ENCODE measurements around the gene COPG2. TPM values are rescaled to one million over a fixed set of nuclear protein-coding genes. Genes with fewer than 3 reads are reported as not detected.

COPG2 gene
- total and polyA plus RNA-seq, 5 donors from 2014 or later = 1.1 to 6.1 (median 1.7) TPM

DNA sequence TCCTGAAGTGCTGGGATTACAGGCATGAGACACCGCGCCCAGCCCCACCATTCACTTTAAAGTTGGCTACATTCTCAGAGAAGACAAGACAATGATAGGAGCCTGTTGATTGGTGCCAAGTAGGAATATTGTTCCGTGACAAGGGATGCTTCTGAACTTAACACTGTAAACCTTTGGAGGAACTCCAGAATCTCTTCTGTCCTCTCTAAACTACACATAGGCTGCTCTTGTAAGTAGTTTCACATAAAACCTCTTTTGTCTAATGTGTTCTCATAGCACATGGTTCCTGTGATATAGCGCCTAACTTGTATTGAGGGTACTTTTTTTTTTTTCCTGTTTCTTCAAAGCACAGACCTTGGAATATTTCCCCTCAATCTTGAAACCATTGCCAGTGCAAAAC, 3.6 kb upstream of the COPG2 start:
- Histone ChIP-seq H3K27ac (ENCODE audit: insufficient read depth, low read length, poor library complexity, severe bottlenecking) (no peak overlapping the region), H3K36me3 (ENCODE audit: control insufficient read depth, insufficient read depth, low read length) (no peaks in the 10 kb centered on the region), H3K4me3 (ENCODE audit: low read depth, low read length) (no peak overlapping the region), H3K9me3 (ENCODE audit: control insufficient read depth in 2 of 2, low read length in 2 of 2) (no peaks in the 10 kb centered on the region), H3K27me3 (ENCODE audit: control insufficient read depth, insufficient read depth, low read length) (peaks cover 4% of the 10 kb centered on the region), H3K4me1 (ENCODE audit: control insufficient read depth, insufficient read depth, low read length, poor library complexity, severe bottlenecking) (peaks cover 12% of the 10 kb centered on the region)
- ATAC-seq (ENCODE audit: low read depth in 2 of 2) (no peak), DNase-seq (no peak)
- H3K9me3 Mint-ChIP-seq = no peaks in the 10 kb centered on the region
- H3K27ac Mint-ChIP-seq = no peak overlapping the region
- H3K4me3 Mint-ChIP-seq = no peak overlapping the region
- H3K4me1 Mint-ChIP-seq = peaks cover 0 to 16% (median 8%) of the 10 kb centered on the region in 4 donors
- H3K36me3 Mint-ChIP-seq = no peaks in the 10 kb centered on the region
- no peaks in the 10 kb centered on the region for H3K27me3 Mint-ChIP-seq

- peaks cover 0 to 17% (median 13%) of the 10 kb centered on the region in 4 donors for H3K4me1 Mint-ChIP-seq
- H3K4me1 ChIP-seq (ENCODE audit: control insufficient read depth, insufficient read depth, low read length, poor library complexity, severe bottlenecking) = peaks cover 12% of the 10 kb centered on the region
- ATAC-seq (ENCODE audit: low read depth in 2 of 2) (no peak), DNase-seq (no peak)
- peak overlapping the region; percentile 59 for H3K27ac ChIP-seq (ENCODE audit: insufficient read depth, low read length, poor library complexity, severe bottlenecking)
- peak overlapping the region; percentile 69 to 81 (median 74) for H3K27ac Mint-ChIP-seq
- peak overlapping the region; percentile 39 for H3K4me3 ChIP-seq (ENCODE audit: low read depth, low read length)
- H3K9me3 Mint-ChIP-seq = no peaks in the 10 kb centered on the region
- no peaks in the 10 kb centered on the region for H3K36me3 ChIP-seq (ENCODE audit: control insufficient read depth, insufficient read depth, low read length)
- no peaks in the 10 kb centered on the region for H3K27me3 Mint-ChIP-seq
- H3K4me3 Mint-ChIP-seq = peak overlapping the region; percentile 79 to 92 (median 88)
- peaks cover 4% of the 10 kb centered on the region for H3K27me3 ChIP-seq (ENCODE audit: control insufficient read depth, insufficient read depth, low read length)
- no peaks in the 10 kb centered on the region for H3K9me3 ChIP-seq (ENCODE audit: control insufficient read depth in 2 of 2, low read length in 2 of 2)
- H3K36me3 Mint-ChIP-seq = peaks cover 1% of the 10 kb centered on the region
Observed at GRCh38 chr7:130669085-130669700, 645 bp upstream of the COPG2 start.

DNA sequence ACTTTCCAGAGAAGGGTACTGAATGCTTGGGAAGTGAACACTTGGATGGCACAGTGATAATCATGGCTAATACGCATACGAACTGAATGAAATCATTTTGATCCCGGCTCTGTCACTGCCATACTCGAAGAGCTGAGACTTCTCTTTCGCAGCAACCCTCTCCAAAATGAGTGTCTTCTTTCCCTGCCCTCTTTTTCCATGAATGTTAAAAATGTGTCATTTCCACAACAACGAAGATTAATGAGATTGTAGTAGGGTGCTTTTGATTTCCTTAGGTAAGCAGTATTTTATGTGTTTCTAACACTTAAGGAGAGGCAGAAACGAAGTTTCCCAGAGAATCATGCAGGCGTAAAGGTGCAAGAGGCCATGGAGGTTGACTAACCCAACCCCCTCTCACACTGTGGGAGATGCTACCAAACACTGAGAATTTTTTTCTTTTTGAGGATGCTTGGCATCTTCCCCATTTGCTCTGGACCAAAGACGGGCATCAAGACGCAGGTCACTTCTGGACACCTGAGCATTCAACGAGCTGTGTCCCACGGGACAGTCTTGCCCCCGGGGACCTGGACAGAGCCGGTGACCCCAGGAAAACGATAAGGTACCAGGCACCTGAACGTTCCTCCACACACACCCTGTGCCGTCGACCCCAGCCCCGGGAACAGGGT, 823 bp downstream of the COPG2 start:
- peak overlapping the region in 2 of 3 donors; percentile 22 to 78 for H3K27ac Mint-ChIP-seq
- H3K27ac ChIP-seq (ENCODE audit: insufficient read depth, low read length, poor library complexity, severe bottlenecking) = no peak overlapping the region

DNA sequence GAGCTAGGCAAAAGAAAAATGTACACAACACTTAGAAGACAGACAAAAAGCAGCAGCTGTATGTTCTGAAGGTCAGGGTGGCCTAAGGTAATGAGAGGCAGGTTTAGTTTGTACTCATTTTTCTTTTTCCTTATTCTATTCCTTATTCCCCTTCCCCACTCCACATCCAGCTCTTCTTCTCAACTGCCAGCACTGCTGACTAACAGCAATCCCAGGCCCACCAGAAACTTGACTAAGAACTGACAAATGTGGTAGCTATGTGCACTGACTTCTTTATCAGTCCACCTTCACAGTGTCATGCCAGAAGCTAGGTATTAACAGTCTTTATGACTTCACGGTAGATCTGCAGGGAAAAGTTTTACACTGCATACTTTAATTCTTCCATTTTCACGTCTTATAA, 6.1 kb downstream of the COPG2 start:
- no peak overlapping the region for H3K27ac ChIP-seq (ENCODE audit: insufficient read depth, low read length, poor library complexity, severe bottlenecking)
- Mint-ChIP-seq H3K27ac (no peak overlapping the region), H3K36me3 (peaks cover 36% of the 10 kb centered on the region), H3K4me1 (peaks cover 6 to 19% (median 10%) of the 10 kb centered on the region in 4 donors), H3K27me3 (no peaks in the 10 kb centered on the region), H3K9me3 (no peaks in the 10 kb centered on the region), H3K4me3 (peak overlapping the region in 1 of 4 donors; percentile 43)
- no peaks in the 10 kb centered on the region for H3K27me3 ChIP-seq (ENCODE audit: control insufficient read depth, insufficient read depth, low read length)
- H3K4me3 ChIP-seq (ENCODE audit: low read depth, low read length) = no peak overlapping the region
- H3K9me3 ChIP-seq (ENCODE audit: control insufficient read depth in 2 of 2, low read length in 2 of 2) = no peaks in the 10 kb centered on the region
- H3K36me3 ChIP-seq (ENCODE audit: control insufficient read depth, insufficient read depth, low read length) = peaks cover 15% of the 10 kb centered on the region
- DNase-seq (no peak), ATAC-seq (ENCODE audit: low read depth in 2 of 2) (no peak)
- peaks cover 2% of the 10 kb centered on the region for H3K4me1 ChIP-seq (ENCODE audit: control insufficient read depth, insufficient read depth, low read length, poor library complexity, severe bottlenecking)

More for the DNA sequence above, 823 bp downstream of the COPG2 start:
- no peaks in the 10 kb centered on the region for H3K9me3 ChIP-seq (ENCODE audit: control insufficient read depth in 2 of 2, low read length in 2 of 2)
- DNase-seq = peak in 2 of 3 donors; percentile 5 to 28
- no peaks in the 10 kb centered on the region for H3K27me3 Mint-ChIP-seq
- peak overlapping the region; percentile 71 to 94 (median 91) for H3K4me3 Mint-ChIP-seq
- peaks cover 5% of the 10 kb centered on the region for H3K36me3 Mint-ChIP-seq
- H3K27me3 ChIP-seq (ENCODE audit: control insufficient read depth, insufficient read depth, low read length) = peaks cover 4% of the 10 kb centered on the region
- no peaks in the 10 kb centered on the region for H3K36me3 ChIP-seq (ENCODE audit: control insufficient read depth, insufficient read depth, low read length)
- H3K4me1 Mint-ChIP-seq = peaks cover 0 to 17% (median 13%) of the 10 kb centered on the region in 4 donors
- peak overlapping the region; percentile 86 for H3K4me3 ChIP-seq (ENCODE audit: low read depth, low read length)
- no peaks in the 10 kb centered on the region for H3K9me3 Mint-ChIP-seq
- peaks cover 12% of the 10 kb centered on the region for H3K4me1 ChIP-seq (ENCODE audit: control insufficient read depth, insufficient read depth, low read length, poor library complexity, severe bottlenecking)
- no peak for ATAC-seq (ENCODE audit: low read depth in 2 of 2)

- Mint-ChIP-seq H3K27ac (no peak overlapping the region), H3K4me3 (no peak overlapping the region), H3K9me3 (no peaks in the 10 kb centered on the region), H3K27me3 (no peaks in the 10 kb centered on the region), H3K4me1 (peaks cover 0 to 23% (median 2%) of the 10 kb centered on the region in 4 donors), H3K36me3 (peaks cover 39% of the 10 kb centered on the region)
- Histone ChIP-seq H3K27me3 (ENCODE audit: control insufficient read depth, insufficient read depth, low read length) (no peaks in the 10 kb centered on the region), H3K9me3 (ENCODE audit: control insufficient read depth in 2 of 2, low read length in 2 of 2) (no peaks in the 10 kb centered on the region), H3K4me1 (ENCODE audit: control insufficient read depth, insufficient read depth, low read length, poor library complexity, severe bottlenecking) (no peaks in the 10 kb centered on the region), H3K36me3 (ENCODE audit: control insufficient read depth, insufficient read depth, low read length) (peaks cover 9% of the 10 kb centered on the region), H3K27ac (ENCODE audit: insufficient read depth, low read length, poor library complexity, severe bottlenecking) (no peak overlapping the region), H3K4me3 (ENCODE audit: low read depth, low read length) (no peak overlapping the region)
- DNase-seq = no peak
- ATAC-seq (ENCODE audit: low read depth in 2 of 2) = no peak
Observed at GRCh38 chr7:130655286-130655685, 13.3 kb downstream of the COPG2 start.

- Mint-ChIP-seq H3K4me3 (no peak overlapping the region), H3K36me3 (peaks cover 39% of the 10 kb centered on the region)
- H3K36me3 ChIP-seq (ENCODE audit: control insufficient read depth, insufficient read depth, low read length) = peaks cover 8% of the 10 kb centered on the region
Observed at GRCh38 chr7:130654850-130655249, 13.7 kb downstream of the COPG2 start.

GRCh38 chr7:130650611-130651120, 17.9 kb downstream of the COPG2 start:
- H3K4me1 ChIP-seq (ENCODE audit: control insufficient read depth, insufficient read depth, low read length, poor library complexity, severe bottlenecking) = no peaks in the 10 kb centered on the region
- Mint-ChIP-seq H3K4me1 (peaks cover 3 to 16% (median 12%) of the 10 kb centered on the region in 4 donors), H3K9me3 (peaks cover 0 to 5% (median 4%) of the 10 kb centered on the region in 7 donors), H3K4me3 (no peak overlapping the region), H3K36me3 (peaks cover 56% of the 10 kb centered on the region), H3K27ac (no peak overlapping the region), H3K27me3 (no peaks in the 10 kb centered on the region)
- no peak for DNase-seq
- no peak for ATAC-seq (ENCODE audit: low read depth in 2 of 2)
- H3K36me3 ChIP-seq (ENCODE audit: control insufficient read depth, insufficient read depth, low read length) = peaks cover 8% of the 10 kb centered on the region
- no peaks in the 10 kb centered on the region for H3K9me3 ChIP-seq (ENCODE audit: control insufficient read depth in 2 of 2, low read length in 2 of 2)
- no peak overlapping the region for H3K27ac ChIP-seq (ENCODE audit: insufficient read depth, low read length, poor library complexity, severe bottlenecking)
- H3K27me3 ChIP-seq (ENCODE audit: control insufficient read depth, insufficient read depth, low read length) = no peaks in the 10 kb centered on the region
- H3K4me3 ChIP-seq (ENCODE audit: low read depth, low read length) = no peak overlapping the region

More at GRCh38 chr7:130654850-130655249, 13.7 kb downstream of the COPG2 start:
- Histone ChIP-seq H3K4me3 (ENCODE audit: low read depth, low read length) (no peak overlapping the region), H3K9me3 (ENCODE audit: control insufficient read depth in 2 of 2, low read length in 2 of 2) (no peaks in the 10 kb centered on the region), H3K27ac (ENCODE audit: insufficient read depth, low read length, poor library complexity, severe bottlenecking) (no peak overlapping the region), H3K4me1 (ENCODE audit: control insufficient read depth, insufficient read depth, low read length, poor library complexity, severe bottlenecking) (no peaks in the 10 kb centered on the region), H3K27me3 (ENCODE audit: control insufficient read depth, insufficient read depth, low read length) (no peaks in the 10 kb centered on the region)
- ATAC-seq (ENCODE audit: low read depth in 2 of 2) (no peak), DNase-seq (no peak)
- H3K9me3 Mint-ChIP-seq = peaks cover 0 to 1% (median 0%) of the 10 kb centered on the region in 7 donors
- H3K27ac Mint-ChIP-seq = no peak overlapping the region
- no peaks in the 10 kb centered on the region for H3K27me3 Mint-ChIP-seq
- H3K4me1 Mint-ChIP-seq = peaks cover 3 to 19% (median 4%) of the 10 kb centered on the region in 4 donors

All from CD4-positive, CD25-positive, alpha-beta regulatory T cell (primary cell).